WTC11 (cell line): Measurements from ENCODE around the gene COPS6. TPM values are rescaled to one million over a fixed set of nuclear protein-coding genes. Genes with fewer than 3 reads are reported as not detected.

ENCODE experiments used
- ATF2 ChIP-seq: sonication (generic); formaldehyde crosslinking; IDR thresholded peaks from 2 replicates; pipeline ENCODE4 v1.8.1; 2022; ENCODE audit warnings: low read depth, missing genetic modification reagents, borderline replicate concordance
- ESRRA ChIP-seq: sonication (generic); formaldehyde crosslinking; IDR thresholded peaks from 2 replicates; pipeline ENCODE4 v1.8.1; 2022; ENCODE audit warnings: mild to moderate bottlenecking, missing genetic modification reagents, borderline replicate concordance
- ETV6 ChIP-seq: sonication (generic); formaldehyde crosslinking; IDR thresholded peaks from 2 replicates; pipeline ENCODE4 v1.8.1; 2022; ENCODE audit warnings: mild to moderate bottlenecking, missing genetic modification reagents
- HMGA2 ChIP-seq: fragments of 250-450 bp; sonication (Bioruptor Pico); IDR thresholded peaks from 2 replicates; pipeline ENCODE4 v1.4.0; 2021; ENCODE audit warnings: mild to moderate bottlenecking, moderate library complexity
- IRF1 ChIP-seq: sonication (generic); formaldehyde crosslinking; IDR thresholded peaks from 2 replicates; pipeline ENCODE4 v1.8.0; 2023; ENCODE audit warnings: missing genetic modification reagents
- MXD4 ChIP-seq: fragments of 250-450 bp; sonication (Bioruptor Pico); IDR thresholded peaks from 2 replicates; pipeline ENCODE4 v1.8.0; 2021; ENCODE audit warnings: mild to moderate bottlenecking, moderate library complexity, borderline replicate concordance
- NR2C2 ChIP-seq: sonication (generic); formaldehyde crosslinking; IDR thresholded peaks from 2 replicates; pipeline ENCODE4 v1.8.0; 2022; ENCODE audit warnings: mild to moderate bottlenecking, missing genetic modification reagents
- PREB ChIP-seq: sonication (generic); formaldehyde crosslinking; IDR thresholded peaks from 2 replicates; pipeline ENCODE4 v1.8.1; 2022; ENCODE audit warnings: mild to moderate bottlenecking, missing genetic modification reagents, moderate library complexity, borderline replicate concordance
- SP1 ChIP-seq: sonication (generic); formaldehyde crosslinking; conservative IDR thresholded peaks from 2 replicates; pipeline ENCODE4 v1.8.1; 2022; ENCODE audit warnings: missing genetic modification reagents
- TEAD4 ChIP-seq: sonication (generic); formaldehyde crosslinking; IDR thresholded peaks from 2 replicates; pipeline ENCODE4 v1.8.0; 2022; ENCODE audit warnings: mild to moderate bottlenecking, missing genetic modification reagents
- ZNF121 ChIP-seq: sonication (generic); formaldehyde crosslinking; IDR thresholded peaks from 2 replicates; pipeline ENCODE4 v1.8.0; 2023; ENCODE audit warnings: missing genetic modification reagents
- ZNF512 ChIP-seq: sonication (generic); formaldehyde crosslinking; IDR thresholded peaks from 2 replicates; pipeline ENCODE4 v1.8.1; 2022; ENCODE audit warnings: missing genetic modification reagents, borderline replicate concordance
- ZNF532 ChIP-seq: fragments of 250-450 bp; sonication (Bioruptor Pico); IDR thresholded peaks from 2 replicates; pipeline ENCODE4 v1.9.0; 2021; ENCODE audit warnings: mild to moderate bottlenecking, borderline replicate concordance
- ZNF671 ChIP-seq: fragments of 250-450 bp; sonication (Bioruptor Pico); IDR thresholded peaks from 2 replicates; pipeline ENCODE4 v1.8.0; 2021; ENCODE audit warnings: mild to moderate bottlenecking
- ZSCAN18 ChIP-seq: fragments of 250-450 bp; sonication (Bioruptor Pico); IDR thresholded peaks from 2 replicates; pipeline ENCODE4 v2.1.2; 2022; ENCODE audit warnings: mild to moderate bottlenecking, moderate library complexity
- total RNA-seq: library from RNA; stranded (reverse); gene quantifications from 3 replicates; pipeline ENCODE4 v1.2.3, GENCODE V29; 2021

The COPS6 gene
- total RNA-seq, 1 experiment from 2014 or later, result 118 TPM

GRCh38 chr7:100088621-100089457 lies at the start of gene COPS6 (continued):
- TF ChIP-seq ESRRA (CRISPR knock-in tag), result 0 out of 2 replicates have a peak, but pooled peaks have one; percentile 70
- TF ChIP-seq HMGA2, result no peak
- TF ChIP-seq PREB (CRISPR knock-in tag), result 0 out of 2 replicates have a peak, but pooled peaks have one; percentile 77
- TF ChIP-seq TEAD4 (CRISPR knock-in tag), result no peak
- TF ChIP-seq SP1 (CRISPR knock-in tag), result peak; percentile 99
- peak; percentile 97 for TF ChIP-seq ETV6
- TF ChIP-seq NR2C2 (CRISPR knock-in tag), result 0 out of 2 replicates have a peak, but pooled peaks have one; percentile 46
- TF ChIP-seq IRF1 (CRISPR knock-in tag), result peak; percentile 51; the same call in 1 of the 2 replicates
- no peak for TF ChIP-seq ZSCAN18 (CRISPR knock-in tag)
- TF ChIP-seq ZNF512, result no peak
- no peak for TF ChIP-seq ATF2 (CRISPR knock-in tag)
- TF ChIP-seq ZNF121, result no peak
- no peak for TF ChIP-seq MXD4 (CRISPR knock-in tag)
- no peak for TF ChIP-seq ZNF532 (CRISPR knock-in tag)
- TF ChIP-seq ZNF671 (CRISPR knock-in tag), result no peak
